ENCODE results near the gene SMPD3.
A peak's percentile ranks its signal among the peaks of the same experiment; 100 is the strongest.

SMPD3 gene

DNA sequence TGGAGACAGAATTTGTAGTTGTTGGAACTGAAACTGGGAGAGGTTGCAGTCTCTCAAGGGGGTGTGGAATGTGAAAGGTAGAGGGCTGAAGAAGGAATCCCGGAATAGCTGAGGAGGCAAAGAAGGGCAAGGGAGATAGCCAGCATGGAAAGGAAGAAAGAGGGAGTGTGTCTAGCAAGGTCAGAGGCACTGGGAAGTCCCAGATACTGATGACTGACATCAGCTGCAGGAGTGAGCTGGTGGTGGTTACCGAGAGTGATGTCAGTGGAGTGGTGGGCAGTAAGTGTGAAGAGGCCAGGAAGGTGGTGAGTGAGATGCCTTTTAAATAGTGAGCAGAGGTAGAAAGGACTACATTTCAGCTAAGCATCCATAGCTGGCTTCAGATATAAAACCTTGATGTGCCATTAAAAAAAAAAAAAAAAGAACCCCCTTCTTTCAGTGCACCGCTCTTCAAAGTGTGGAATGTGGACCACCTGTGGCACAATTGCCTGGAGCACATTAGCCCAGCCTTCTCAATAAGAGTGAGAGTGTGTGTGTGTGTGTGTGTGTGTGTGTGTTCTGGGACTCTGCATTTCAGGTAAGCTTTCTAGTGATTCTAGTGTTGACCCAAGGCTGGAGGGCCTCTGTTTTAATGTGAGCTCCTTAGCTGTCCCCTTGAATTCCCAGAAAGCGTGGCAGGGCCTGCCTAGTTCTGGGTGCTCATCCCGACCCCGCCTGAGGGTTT is 129.0 kb downstream of the SMPD3 start:
- no peak for DNase-seq

DNA sequence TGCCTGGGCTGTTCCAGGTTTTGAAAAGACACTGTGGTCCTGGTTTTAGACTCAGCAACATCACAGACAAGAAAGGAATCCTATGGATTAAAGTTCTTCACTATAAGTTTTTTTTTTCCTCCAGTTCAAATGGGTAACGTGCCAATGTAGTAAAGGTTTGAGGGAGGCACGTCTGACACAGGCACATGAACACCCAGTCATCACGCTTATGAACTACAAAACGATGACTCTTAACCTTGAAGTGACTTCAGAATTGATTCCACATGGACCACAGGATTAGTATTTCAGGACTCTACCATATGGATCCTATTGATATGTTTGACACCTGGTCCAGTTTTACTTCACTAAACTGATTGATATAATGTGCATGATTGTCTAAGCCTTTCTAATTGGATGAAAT is 135.2 kb downstream of the SMPD3 start:
- no peak for DNase-seq

DNA sequence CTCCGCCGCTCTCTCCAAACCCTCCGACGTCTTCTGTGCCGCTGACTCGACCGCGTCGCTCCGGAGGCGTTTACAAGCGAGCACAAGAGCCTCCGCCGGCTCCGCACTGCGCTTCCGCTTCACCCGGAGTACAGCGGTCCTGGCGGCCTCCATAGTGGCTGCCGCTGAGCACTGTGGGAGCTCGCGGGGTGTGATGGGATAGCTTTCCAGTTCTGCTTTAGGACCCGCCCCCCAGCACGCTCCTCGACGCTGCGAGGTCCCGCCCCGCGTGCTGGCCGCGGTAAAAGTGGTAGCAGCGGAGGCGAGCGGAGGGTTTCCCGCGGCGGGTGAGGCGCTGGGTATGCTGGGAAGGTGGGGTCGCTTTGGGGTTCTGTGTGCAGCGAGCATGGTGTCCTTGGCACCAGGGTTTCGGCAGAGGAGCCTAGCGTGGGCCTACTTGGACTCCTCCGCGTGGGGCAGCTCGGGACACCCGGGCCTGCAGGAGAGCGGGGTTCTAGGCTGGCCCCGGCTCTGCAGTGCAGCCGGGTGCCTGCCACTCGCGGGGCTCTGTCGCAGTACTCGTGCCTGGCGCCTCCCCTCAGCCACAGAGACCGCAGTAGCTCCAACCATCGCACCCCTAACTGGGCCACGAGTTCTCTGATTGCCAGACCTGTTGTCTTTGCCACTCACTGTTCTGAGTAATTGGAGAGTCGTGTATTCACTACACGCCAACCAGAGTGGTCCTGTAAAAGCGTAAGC is 137.4 kb downstream of the SMPD3 start, which contains the start of the genes PRMT7 and SLC7A6OS:
Gene PRMT7, plus strand, starts transcription at position 246 of the 738 bp plus-strand sequence. CDS start 4,961 bp downstream, outside the sequence.
Gene SLC7A6OS, minus strand, starts transcription at position 173 of the 738 bp plus-strand sequence. Its CDS starts 20 bp downstream, at position 153.
- peak; percentile 84 to 88 for DNase-seq

DNA sequence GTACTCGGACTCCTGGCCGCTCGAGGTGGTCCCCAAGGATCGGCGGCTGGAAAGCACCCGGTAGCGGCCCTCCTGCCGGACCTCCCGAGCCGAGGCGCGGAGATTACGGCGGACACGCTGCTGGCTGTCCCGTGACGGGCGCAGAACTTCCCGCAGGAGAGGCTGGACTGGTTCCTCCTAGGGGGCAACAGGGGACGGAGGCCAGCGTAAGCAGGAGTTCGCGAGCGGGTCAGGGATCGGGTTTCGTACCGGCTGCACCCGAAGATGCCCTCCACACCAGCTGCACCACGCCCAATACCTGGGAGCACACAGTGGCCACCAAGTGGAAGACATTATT is 137.9 kb downstream of the SMPD3 start:
- no peak for DNase-seq

DNA sequence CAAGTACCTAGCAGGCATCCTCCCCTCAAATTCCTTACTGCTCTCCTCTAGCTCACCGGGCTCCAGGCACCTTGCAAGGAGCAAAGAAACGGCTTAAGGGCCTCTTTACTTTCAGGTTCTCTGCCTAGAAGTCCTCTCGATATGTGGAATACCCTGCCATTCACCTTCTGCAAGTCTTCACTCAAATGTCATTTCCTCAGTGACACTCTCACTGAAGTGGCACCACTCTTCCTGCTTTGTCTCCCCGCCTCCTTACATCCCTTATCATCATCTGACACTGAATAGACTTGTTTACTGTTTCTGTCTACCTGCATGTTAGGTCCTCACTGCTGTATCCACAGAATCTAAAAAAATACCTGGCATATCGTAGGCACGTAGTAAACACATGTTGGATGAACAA is 138.5 kb downstream of the SMPD3 start:
- no peak for DNase-seq

Measured in NCI-H2081 (cell line).